GM23248 (cell line): Measurements from ENCODE around the gene MKS1.

Experiments
- EZH2 ChIP-seq: fragments of 200-600 bp; sonication (generic); IDR thresholded peaks from 2 replicates; pipeline ENCODE4 v1.6.1; 2018; ENCODE audit warnings: antibody characterized with exemption, mild to moderate bottlenecking; ENCODE audit not compliant: insufficient read depth, poor library complexity, severe bottlenecking
- EZH2phosphoT487 ChIP-seq: fragments of 200-600 bp; sonication (generic); IDR thresholded peaks from 2 replicates; pipeline ENCODE4 v1.6.1; 2018; ENCODE audit warnings: antibody characterized with exemption, moderate library complexity, mild to moderate bottlenecking, low read depth; ENCODE audit not compliant: insufficient read depth

DNA sequence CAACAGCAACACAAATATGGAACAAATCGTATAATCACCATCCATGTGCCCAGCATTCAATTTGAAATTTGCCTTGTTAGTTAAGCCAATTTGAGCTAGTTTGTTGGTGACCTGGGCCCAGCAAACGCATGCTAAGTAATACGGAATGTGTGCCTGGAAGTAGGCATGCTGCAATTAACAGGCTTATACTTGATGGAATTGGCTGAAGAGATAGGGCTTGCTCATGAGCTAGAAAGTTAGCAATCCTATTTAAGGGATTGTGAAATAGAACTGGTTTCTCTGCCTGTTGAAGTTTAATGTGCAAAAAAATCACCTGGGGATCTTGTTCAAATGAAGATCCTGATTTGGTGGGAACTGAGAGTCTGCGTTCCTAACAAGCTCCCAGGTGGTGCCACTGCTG lies 10.8 kb upstream of the MKS1 start:
- TF ChIP-seq EZH2phosphoT487 (no peak), EZH2 (no peak)
